GM19239 (cell line): ENCODE results near the gene NUP155.
"Not testable (repeated sequence)": the region's sequence is repeated elsewhere in the genome, so short reads cannot be mapped to it uniquely, and the experiment has no call there.

Experiments
- DNase-seq: peaks from one replicate; pipeline ENCODE4 v3.0.0; 2011; ENCODE audit warnings: low spot score; ENCODE audit not compliant: insufficient read length
- FAIRE-seq: peaks from 2 replicates; lab custom pipeline; 2011; peaks lifted over from hg19 to GRCh38; lab: Jason Lieb, UNC

Gene NUP155

DNA sequence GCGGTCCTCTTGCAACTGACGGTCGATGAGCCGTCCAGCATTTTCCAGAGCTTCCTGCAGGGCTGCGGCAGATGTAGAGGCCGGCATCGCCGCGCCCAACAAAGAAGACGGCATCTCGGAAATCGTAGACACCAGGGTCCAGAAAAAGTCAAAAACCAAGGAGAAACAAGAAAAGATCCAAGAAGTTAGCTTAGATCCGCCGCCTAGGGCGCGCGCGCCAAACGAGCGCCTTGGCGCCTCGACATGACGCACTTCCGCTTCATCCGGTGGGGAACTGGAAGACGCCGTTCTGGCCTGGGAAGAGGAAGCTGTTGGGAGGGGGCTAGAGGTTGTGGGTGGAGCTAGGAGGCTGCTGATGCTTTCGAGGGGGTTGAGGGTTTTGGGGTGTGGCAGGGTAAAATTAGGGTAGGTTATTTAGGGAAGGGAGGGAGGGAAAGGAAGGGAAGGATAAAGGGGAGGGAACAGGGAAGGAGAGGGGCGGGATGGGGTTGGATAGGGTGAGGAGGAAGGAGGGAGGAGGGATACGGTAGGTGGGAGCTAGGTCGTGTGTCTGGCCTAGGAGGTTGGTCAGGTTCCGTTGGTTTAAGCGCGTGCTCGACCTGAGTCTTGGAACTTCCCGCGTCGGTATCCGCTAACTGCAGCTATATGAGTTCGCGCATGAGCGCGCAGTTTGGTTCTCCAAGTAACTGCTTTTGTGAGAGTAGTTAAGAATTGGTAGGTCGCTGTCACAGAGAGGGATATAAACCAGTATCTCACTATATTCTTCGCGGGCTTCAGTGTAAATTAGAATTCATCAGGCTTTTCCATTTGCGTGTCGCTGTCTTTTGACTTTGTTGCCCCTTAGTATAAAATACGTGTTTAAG is at the start of gene NUP155:
NUP155 (minus strand) TSS at position 243 of the 863 bp plus-strand sequence; CDS start at position 114, 129 bp downstream.
- DNase-seq (peak; percentile 76), FAIRE-seq (peak; percentile 98)

DNA sequence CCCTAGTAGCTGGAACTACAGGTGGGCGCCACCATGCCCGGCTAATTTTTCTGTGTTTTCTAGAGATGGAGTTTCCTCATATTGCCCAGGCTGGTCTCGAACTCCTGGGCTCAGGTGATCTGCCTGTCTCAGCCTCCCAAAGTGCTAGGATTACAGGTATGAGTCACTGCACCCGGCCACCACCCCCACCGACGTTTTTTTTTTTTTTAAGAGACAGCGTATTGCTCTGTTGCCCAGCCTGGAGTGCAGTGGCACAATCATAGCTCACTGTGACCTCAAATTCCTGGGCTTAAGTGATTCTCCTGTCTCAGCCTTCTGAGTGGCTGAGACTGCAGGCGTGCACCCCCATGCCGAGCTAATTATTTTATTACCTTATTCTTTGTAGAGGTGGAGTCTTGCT is 46.4 kb upstream of the NUP155 start:
- DNase-seq (no peak), FAIRE-seq (no peak)

DNA sequence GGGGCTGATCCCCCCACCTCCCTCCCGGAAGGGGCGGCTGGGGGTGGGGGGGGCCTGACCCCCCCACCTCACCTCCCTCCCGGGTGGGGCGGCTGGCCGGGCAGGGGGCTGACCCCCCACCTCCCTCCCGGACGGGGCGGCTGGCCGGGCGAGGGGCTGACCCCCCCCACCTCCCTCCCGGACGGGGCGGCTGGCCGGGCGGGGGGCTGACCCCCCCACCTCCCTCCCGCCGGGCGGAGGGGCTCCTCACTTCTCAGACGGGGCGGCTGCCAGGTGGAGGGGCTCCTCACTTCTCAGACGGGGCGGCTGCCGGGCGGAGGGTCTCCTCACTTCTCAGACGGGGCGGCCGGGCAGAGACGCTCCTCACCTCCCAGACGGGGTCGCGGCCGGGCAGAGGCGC is 44.5 kb upstream of the NUP155 start:
- not testable (repeated sequence) for DNase-seq, FAIRE-seq

DNA sequence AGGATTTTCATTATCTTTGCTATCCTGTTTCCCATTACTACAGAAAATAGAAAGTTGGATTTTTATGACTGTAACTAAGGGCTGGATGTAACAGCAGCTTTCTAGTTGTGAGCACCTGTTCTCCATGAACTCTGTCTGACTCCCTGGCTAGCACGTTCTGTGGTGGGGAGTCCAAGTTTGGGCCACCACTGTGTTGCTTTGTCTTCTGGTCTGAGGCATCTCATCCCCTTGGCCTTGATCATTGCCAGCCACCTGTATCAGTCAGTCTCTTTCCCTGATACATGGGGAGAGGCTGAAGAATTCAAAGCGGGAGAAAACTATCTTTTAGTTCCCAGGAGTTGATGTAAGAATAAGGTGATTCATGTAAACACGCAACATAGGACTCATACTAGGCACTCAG is 41.6 kb upstream of the NUP155 start:
- DNase-seq (no peak), FAIRE-seq (no peak)

DNA sequence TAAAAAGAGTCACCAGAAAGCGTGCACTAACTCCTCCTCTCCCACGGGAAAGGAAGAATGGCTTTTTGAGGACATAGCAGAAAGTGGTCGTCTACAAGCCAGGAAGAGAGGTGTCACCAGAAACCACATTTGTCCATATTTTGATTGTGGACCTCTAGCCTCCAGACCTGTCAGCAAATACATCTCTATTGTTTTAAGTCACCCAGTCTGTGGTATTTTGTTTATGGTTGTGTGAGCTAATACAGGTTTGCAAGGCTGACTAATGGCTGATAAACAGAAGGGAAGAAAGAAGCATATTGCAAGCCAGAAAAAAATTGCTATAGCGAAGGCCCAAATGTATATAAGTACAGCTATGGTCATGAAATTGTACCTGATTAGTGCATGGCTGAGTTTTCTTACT is 29.6 kb upstream of the NUP155 start:
- DNase-seq (no peak), FAIRE-seq (no peak)

DNA sequence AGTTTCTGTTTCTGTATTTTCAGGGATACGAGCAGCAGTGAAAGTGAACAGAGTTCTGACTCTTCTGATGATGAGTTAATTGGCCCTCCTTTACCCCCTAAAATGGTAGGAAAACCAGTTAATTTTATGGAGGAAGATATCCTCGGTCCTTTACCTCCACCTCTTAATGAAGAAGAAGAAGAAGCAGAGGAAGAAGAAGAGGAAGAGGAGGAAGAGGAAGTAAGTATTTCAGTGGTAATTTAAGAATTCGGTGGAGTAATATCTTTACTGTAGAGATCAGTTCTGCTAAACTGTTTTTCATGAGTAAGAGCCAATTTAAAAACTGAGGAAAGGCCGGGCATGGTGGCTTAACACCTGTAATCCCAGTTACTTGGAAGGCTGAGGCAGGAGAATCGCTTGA is 25.4 kb upstream of the NUP155 start:
- DNase-seq (no peak), FAIRE-seq (no peak)

DNA sequence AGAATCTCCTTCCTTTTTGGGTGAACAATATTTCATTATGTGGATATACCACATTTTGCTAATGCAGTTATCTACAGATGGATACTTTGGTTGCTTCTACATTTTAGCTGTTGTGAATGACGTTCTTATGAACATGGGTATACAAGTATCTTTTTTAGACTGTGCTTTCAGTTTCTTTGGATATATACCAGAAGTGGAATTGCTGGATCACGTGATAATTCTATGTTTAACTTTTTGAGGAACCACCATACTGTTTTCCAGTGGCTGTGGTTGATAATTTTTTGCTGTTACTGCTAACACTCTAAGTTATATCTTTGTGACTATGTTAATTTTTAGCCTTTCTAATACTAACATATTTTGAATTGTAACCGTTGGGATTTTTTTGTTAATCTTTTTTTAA is 20.7 kb upstream of the NUP155 start:
- FAIRE-seq (no peak), DNase-seq (no peak)

DNA sequence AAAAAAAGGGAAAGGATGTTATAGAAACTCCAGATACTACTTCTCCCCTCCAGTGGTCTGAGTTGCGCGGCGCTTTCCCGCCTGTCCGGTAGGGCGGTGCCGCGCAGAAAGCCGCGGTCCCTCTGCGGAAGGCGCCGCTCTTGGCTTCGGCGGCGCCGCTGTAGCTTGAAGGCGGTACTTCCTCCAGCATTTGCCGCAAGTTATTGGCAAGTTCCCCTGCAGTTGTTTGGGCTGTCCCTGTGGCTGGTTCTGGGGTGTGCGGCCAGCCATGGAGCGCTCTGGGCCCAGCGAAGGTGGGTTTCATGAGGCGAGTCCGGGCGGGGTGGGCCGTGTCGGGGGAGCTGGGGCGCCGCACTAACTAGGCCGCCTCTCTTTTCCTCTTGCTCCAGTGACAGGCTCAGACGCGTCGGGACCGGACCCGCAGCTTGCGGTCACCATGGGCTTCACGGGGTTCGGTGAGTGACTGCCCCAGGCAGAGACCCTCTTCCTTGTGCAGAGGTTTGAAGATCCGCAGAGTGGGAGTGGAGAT is 8.3 kb upstream of the NUP155 start, which contains the start of gene WDR70:
WDR70 (plus strand) TSS at position 219 of the 529 bp plus-strand sequence; CDS start at position 269, 50 bp downstream.
- peak; percentile 90 for FAIRE-seq
- DNase-seq: peak; percentile 44

DNA sequence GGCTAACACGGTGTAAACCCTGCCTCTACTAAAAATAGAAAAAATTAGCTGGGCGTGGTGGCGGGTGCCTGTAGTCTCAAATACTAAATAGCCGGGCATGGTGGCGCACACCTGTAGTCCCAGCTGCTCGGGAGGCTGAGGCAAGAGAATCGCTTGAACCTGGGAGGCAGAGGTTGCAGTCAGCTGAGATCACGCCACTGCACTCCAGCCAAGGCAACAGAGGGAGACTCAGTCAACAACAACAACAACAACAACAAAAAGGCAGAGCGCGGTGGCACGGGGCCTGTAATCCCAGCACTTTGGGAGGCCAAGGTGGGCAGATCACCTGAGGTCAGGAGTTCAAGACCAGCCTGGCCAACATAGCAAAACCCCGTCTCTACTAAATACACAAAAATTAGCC is 7.2 kb upstream of the NUP155 start:
- FAIRE-seq, DNase-seq: not testable (repeated sequence)

DNA sequence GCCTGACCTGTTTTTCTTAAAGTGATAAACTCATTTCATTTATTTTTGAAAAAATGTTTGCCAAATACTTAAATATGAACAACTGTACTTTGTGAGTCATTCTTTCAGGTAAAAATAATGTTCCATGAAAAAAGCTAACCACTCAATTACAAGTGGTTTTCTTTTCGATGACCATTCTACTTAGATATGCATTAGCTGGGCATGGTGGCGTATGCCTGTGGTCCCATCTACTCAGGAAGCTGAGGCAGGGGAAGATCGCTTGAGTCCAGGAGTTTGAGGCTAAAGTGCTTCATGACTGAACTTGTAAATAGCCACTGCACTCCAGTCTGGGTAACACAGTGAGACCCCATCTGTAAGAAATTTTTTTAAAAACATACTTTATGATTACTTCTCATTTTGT is 4.2 kb upstream of the NUP155 start:
- FAIRE-seq: no peak
- DNase-seq: no peak

DNA sequence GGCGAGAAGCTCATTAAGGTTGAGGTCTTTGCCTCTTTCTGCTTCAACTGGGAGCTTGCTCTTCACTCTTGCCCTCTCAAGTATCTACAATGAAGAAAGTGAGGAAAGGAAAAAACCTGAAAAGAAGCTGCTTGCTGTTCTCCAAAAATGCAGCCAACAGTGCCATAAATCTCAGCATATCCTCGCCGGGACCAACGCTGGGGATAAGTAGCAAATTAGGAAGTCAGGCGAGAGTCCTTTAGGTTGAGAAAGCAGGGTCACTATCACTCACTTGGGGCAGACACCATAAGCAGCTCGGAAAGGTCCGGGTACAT is 399 bp downstream of the NUP155 start:
- FAIRE-seq (no peak), DNase-seq (no peak)

DNA sequence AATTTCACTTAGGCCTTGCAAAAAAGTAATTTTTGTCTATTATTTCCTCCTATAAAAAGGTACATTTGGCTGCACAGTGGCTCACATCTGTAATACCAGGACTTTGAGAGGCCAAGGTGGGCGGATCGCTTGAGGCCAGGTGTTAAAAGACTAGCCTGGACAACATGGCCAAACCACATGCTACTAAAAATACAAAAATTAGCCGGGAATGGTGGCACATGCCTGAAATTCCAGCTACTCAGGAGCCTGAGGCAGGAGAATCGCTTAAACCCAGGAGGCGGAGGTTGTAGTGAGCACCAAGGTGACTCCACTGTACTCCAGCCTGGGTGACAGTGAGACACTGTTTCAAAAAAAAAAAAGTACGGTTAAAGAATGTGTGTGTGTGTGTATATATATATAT is 15.7 kb downstream of the NUP155 start:
- no peak for DNase-seq
- FAIRE-seq: no peak

DNA sequence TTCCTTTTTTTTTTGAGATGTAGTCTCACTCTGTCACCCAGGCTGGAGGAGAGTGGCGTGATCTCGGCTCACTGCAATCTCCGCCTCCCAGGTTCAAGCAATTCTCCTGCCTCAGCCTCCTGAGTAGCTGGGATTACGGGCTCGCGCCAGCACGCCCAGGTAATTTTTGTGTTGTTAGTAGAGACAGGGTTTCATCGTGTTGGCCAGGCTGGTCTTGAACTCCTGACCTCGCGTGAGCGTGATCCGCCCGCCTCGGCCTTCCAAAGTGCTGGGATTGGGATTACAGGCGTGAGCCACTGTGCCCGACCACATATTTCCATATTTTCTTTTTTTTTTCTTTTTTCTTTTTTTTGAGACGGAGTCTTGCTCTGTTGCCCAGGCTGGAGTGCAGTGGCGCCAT is 28.2 kb downstream of the NUP155 start:
- FAIRE-seq, DNase-seq: not testable (repeated sequence)

DNA sequence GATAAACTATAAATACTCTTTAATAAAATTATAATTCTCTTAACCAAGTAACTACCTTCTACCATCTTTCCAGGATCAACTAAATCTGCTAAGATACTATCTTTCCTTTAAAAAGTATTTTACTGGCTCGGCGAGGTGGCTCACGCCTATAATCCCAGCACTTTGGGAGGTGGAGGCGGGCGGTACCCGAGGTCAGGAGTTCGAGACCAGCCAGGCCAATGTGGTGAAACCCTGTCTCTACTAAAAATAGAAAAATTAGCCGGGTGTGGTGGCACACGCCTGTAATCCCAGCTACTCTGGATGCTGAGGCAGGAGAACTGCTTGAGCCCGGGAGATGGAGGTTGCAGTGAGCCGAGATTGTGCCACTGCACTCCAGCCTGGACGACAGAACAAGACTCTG is 36.2 kb downstream of the NUP155 start:
- FAIRE-seq, DNase-seq: not testable (repeated sequence)

DNA sequence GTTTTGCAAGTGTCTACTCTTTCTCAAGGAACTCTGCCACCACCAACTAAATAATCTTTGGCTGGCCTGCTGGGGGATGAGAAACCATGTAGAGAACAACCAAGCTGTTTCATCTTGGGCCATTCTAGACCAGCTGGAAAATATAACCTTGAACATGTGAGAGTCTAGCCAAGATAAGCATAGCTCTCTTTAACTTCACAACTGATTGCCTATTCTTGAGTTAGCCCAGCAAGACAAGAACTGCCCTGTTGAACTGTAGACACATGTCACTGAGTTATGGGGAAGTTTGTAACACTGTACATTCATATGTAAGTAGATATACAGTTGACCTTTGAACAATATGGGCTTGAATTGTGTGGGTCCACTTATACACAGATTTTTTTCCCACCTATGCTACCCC is 44.4 kb downstream of the NUP155 start:
- FAIRE-seq: no peak
- DNase-seq: no peak

DNA sequence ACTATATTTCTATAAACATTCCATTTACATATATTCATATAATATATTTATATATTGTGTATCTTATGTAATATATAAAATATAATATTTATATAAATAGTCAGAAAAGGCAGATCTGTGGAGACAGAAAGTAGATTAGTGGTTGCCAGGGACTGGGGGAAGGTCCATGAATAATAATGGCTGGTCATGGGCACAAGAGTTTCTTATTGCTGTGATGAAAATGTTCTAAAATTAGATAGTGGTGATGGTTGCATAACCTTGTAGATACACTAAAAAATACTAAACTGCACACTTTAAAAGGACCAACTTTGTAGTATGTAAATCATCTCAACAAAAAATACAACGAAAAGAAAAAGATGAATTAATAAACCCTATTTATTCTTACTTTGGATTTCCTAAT is 47.3 kb downstream of the NUP155 start:
- FAIRE-seq: no peak

DNA sequence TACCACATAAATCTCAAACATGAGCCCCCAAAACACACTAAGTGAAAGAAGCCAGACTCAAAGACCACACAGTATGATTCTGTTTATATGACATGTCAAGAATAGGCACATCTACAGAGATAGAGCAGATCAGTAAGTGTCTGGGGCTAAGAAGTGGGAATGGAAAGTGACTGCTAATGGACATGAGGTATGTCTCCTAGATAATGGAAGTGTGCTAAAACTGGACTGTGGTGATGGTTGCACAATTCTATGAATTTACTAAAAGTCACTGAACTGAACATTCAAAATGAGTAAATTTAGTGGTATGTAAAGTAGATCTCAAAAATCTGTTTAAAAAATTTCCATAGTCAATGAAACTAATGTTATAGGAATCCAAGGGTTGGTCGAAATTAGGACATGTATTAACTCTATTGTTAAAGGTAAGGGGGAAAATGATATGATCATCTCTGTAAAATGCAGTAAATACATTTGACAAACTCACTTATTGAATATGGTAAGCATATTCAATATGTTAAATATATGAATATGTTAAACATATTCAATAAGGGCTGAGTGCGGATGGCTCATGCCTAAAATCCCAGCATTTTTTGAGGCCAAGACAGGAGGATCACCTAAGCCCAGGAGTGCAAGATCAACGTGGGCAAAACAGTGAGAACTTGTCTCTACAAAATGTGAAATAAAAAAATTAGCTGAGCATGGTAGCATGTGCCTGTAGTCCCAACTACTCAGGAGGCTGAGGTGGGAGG is 51.7 kb downstream of the NUP155 start:
- DNase-seq (no peak), FAIRE-seq (no peak)

More for the DNA sequence above, 47.3 kb downstream of the NUP155 start:
- no peak for DNase-seq

DNA sequence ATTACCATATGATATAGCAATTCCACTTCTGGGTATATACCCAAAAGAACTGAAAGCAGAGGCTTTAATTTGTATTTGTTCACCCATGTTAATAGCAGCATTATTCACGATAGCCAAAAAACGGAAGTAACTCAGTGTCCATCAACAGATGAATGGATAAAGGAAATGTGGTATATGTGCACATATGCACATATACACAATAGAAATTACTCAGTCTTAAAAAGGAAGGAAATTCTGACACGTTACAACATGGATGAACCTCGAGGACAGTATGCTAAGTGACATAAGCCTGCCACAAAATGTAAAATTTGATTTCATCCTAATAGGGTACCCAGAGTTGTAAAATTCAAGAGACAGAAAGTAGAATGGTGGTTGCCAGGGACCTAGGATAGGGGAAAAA is 54.9 kb downstream of the NUP155 start:
- DNase-seq (no peak), FAIRE-seq (no peak)

DNA sequence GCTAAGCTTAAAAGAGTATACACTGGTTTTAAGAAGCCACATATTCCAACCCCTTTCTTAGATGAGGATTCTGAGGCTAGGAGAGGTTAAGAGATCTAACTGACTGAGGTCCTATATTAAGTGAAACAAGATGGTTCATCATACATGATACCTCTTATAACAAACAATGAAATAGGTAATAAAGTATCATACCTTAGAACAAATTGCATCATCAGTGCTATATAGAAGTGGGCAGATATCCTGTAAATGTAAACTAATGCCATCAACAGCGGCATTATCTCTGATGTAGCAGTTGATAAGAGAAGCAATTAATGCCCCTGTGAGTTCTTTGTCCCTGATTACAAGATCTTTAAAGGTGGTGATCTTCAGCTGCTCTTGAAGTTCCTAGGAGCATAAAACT is 60.5 kb downstream of the NUP155 start:
- no peak for DNase-seq
- FAIRE-seq: no peak

DNA sequence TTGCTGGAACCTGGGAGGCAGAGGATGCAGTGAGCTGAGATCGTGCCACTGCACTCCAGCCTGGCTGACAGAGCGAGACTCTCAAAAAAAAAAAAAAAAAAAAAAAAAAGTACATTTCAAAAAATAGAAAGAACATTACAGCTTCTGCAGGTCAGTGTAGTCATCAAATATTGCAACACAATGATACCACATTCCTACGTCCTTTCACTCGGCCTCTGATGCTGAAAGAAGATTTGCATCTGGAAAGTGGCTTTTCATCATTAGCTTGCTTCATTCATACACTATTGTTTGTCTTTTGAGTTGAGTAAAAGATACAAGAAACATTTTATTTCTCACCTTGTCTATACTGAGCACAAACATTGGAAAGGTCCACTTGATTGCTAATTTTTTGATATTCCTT is 62.1 kb downstream of the NUP155 start:
- FAIRE-seq: no peak
- no peak for DNase-seq

DNA sequence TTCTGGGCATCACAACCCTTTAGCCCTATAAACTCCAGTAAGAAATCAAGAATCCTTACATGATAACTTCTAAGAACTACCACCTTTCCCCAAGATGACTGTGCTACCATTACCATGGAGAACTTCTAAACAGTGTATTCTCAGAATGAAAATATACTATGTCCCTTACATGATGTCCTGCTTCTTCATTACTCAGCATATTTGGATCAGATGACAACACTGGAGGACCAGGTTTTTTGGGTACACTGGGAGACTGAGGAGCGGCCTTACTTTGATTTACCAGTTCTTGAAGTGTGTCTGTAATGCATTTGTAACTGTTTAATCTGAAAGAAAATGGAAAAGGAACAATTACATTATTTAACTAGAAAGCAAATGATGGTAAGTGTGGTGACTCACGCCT is 66.0 kb downstream of the NUP155 start:
- FAIRE-seq (no peak), DNase-seq (no peak)
